Lung (tissue), 5 donors: ENCODE data around the gene CHPT1. TPM values are rescaled to one million over a fixed set of nuclear protein-coding genes. Genes with fewer than 3 reads are reported as not detected.

Source experiments
- polyA plus RNA-seq, 2 donors: library from polyadenylated mRNA; stranded (reverse); fragments of 200-250 nt; gene quantifications; one replicate each; pipeline ENCODE4 v1.2.1, GENCODE V29; 2013
- small RNA-seq: library from RNA; depleted of rRNA; stranded (forward); fragments of <200 nt; gene quantifications from one replicate; pipeline ENCODE3, GENCODE V24; 2014; ENCODE audit warnings: low replicate concordance
- total RNA-seq, 2 donors: library from RNA; depleted of rRNA in 1 of 2; stranded (reverse); fragments of >200 nt in 1 of 2; gene quantifications; one replicate each; pipeline ENCODE4 v1.2.1, GENCODE V29; 2014 to 2021
- donor health status: Bipolar disorder and iron deficiency.
- donor health status: healthy.
- donor health status: DM: yes; HTN: yes; CAD: no.

CHPT1 gene
- total and polyA plus RNA-seq, 4 donors: 25.1 to 60.9 (median 41.2) TPM

Small RNAs within 50 kb of the gene (small RNA-seq; reads per million reads assigned to genes)
- not detected for gene RNU6-101P
- not detected for gene RNY1P16

Other genes starting within 250 kb of the CHPT1 start
- gene SPIC, start 222.3 kb upstream of the CHPT1 start, total RNA-seq: under 1 TPM in 1 of 2 donors, not detected in 1; 0.28 TPM
- gene SPIC, start 222.3 kb upstream of the CHPT1 start, polyA plus RNA-seq: under 1 TPM in 1 of 2 donors, not detected in 1; 0.03 TPM
- gene MYBPC1, start 102.7 kb upstream of the CHPT1 start, total RNA-seq: not detected
- gene MYBPC1, start 102.7 kb upstream of the CHPT1 start, polyA plus RNA-seq: under 1 TPM; 0.06 to 0.07 TPM
- 1 to 10 TPM in 1 of 2 donors, under 1 TPM in 1; 0.46 to 1.2 TPM for gene SYCP3, start 41.8 kb downstream of the CHPT1 start, total RNA-seq
- under 1 TPM; 0.05 to 0.89 TPM for gene SYCP3, start 41.8 kb downstream of the CHPT1 start, polyA plus RNA-seq
- gene GNPTAB, start 133.3 kb downstream of the CHPT1 start, total RNA-seq: 10 to 100 TPM; 52.1 to 74.3 TPM
- gene GNPTAB, start 133.3 kb downstream of the CHPT1 start, polyA plus RNA-seq: 10 to 100 TPM; 14.8 to 27.6 TPM
- 10 to 100 TPM; 68.5 to 80.9 TPM for gene DRAM1, start 179.9 kb downstream of the CHPT1 start, total RNA-seq
- 10 to 100 TPM; 64.5 to 95.2 TPM for gene DRAM1, start 179.9 kb downstream of the CHPT1 start, polyA plus RNA-seq